Neuronal stem cell (in vitro differentiated cells): ENCODE data around the gene TTF2.

ENCODE experiments used
- DNase-seq: peaks from one replicate; pipeline ENCODE4 v3.0.0-alpha.2; 2013; ENCODE audit warnings: low spot score
- H2AFZ ChIP-seq: one replicate; pipeline ENCODE4 v1.6.1; 2013; ENCODE audit warnings: mild to moderate bottlenecking, low read length, inconsistent platforms
- H2AK5ac ChIP-seq: 2 replicates; pipeline ENCODE4 v1.6.1; 2013; ENCODE audit warnings: low read depth, mild to moderate bottlenecking, inconsistent platforms, low read length, moderate library complexity, mixed read lengths
- H2BK120ac ChIP-seq: 2 replicates; pipeline ENCODE4 v1.6.1; 2013; ENCODE audit warnings: low read depth, mild to moderate bottlenecking, inconsistent platforms, low read length, moderate library complexity, mixed read lengths
- H2BK12ac ChIP-seq: one replicate; pipeline ENCODE4 v1.6.1; 2013; ENCODE audit warnings: low read length, inconsistent platforms
- H2BK15ac ChIP-seq: 2 replicates; pipeline ENCODE4 v1.6.1; 2013; ENCODE audit warnings: mild to moderate bottlenecking, low read length, inconsistent platforms, mixed read lengths
- H2BK5ac ChIP-seq: one replicate; pipeline ENCODE4 v1.6.1; 2013; ENCODE audit warnings: inconsistent platforms, mild to moderate bottlenecking, low read length, moderate library complexity
- H3K14ac ChIP-seq: one replicate; pipeline ENCODE4 v1.6.1; 2013; ENCODE audit warnings: low read length, inconsistent platforms
- H3K18ac ChIP-seq: 2 replicates; pipeline ENCODE4 v1.6.1; 2013; ENCODE audit warnings: low read length, inconsistent platforms
- H3K23ac ChIP-seq: 2 replicates; pipeline ENCODE4 v1.6.1; 2013; ENCODE audit warnings: low read depth, mild to moderate bottlenecking, mixed read lengths, low read length, inconsistent platforms; ENCODE audit not compliant: poor library complexity
- H3K27ac ChIP-seq: replicated peaks from 3 replicates; pipeline ENCODE4 v1.5.1; 2013; ENCODE audit warnings: low read length, inconsistent platforms
- H3K27me3 ChIP-seq, 3 experiments: 2 replicates each; pipeline ENCODE4 v1.6.1; 2013; ENCODE audit warnings: low read length in 3 of 3, mild to moderate bottlenecking in 2 of 3, inconsistent platforms in 1 of 3, low read depth in 1 of 3, mixed read lengths in 1 of 3, moderate library complexity in 1 of 3; ENCODE audit not compliant: control insufficient read depth in 3 of 3, insufficient read depth in 3 of 3
- H3K36me3 ChIP-seq, 2 donors: replicated peaks in 1 of 2; 2 replicates each; pipeline ENCODE4 v1.6.1; 2013; ENCODE audit warnings: low read length in 2 of 2; ENCODE audit not compliant: control insufficient read depth in 2 of 2, insufficient read depth in 2 of 2
- H3K4ac ChIP-seq: 2 replicates; pipeline ENCODE4 v1.6.1; 2013; ENCODE audit warnings: inconsistent platforms, mild to moderate bottlenecking, low read length, moderate library complexity
- H3K4me1 ChIP-seq, 2 donors: 1 replicate in 1 of 2; 2 replicates in 1 of 2; pipeline ENCODE4 v1.6.1; 2013; ENCODE audit warnings: low read length in 2 of 2, low read depth in 1 of 2; ENCODE audit not compliant: control insufficient read depth in 2 of 2, insufficient read depth in 1 of 2
- H3K4me2 ChIP-seq: one replicate; pipeline ENCODE4 v1.6.1; 2013; ENCODE audit warnings: mild to moderate bottlenecking, low read length, inconsistent platforms; ENCODE audit not compliant: insufficient read depth, poor library complexity, severe bottlenecking
- H3K4me3 ChIP-seq, 2 donors: 2 replicates each; pipeline ENCODE4 v1.5.1; 2013; ENCODE audit warnings: low read length in 2 of 2, mild to moderate bottlenecking in 2 of 2, inconsistent platforms in 1 of 2, moderate library complexity in 1 of 2
- H3K79me1 ChIP-seq: one replicate; pipeline ENCODE4 v1.6.1; 2013; ENCODE audit warnings: low read depth, mild to moderate bottlenecking, inconsistent platforms, low read length, moderate library complexity
- H3K9ac ChIP-seq: one replicate; pipeline ENCODE4 v1.6.1; 2013; ENCODE audit warnings: mild to moderate bottlenecking, low read depth, low read length, inconsistent platforms; ENCODE audit not compliant: poor library complexity
- H3K9me3 ChIP-seq, 2 donors: replicated peaks in 1 of 2; 2 replicates each; pipeline versions ENCODE3 to v1.6.1; 2013; ENCODE audit warnings: low read length in 2 of 2, mild to moderate bottlenecking in 2 of 2, inconsistent platforms in 1 of 2, low read depth in 1 of 2, mixed read lengths in 1 of 2, moderate library complexity in 1 of 2; ENCODE audit not compliant: control insufficient read depth in 2 of 2, insufficient read depth in 1 of 2
- H4K8ac ChIP-seq: one replicate; pipeline ENCODE4 v1.6.1; 2013; ENCODE audit warnings: low read depth, mild to moderate bottlenecking, inconsistent platforms, low read length, moderate library complexity
- H4K91ac ChIP-seq: one replicate; pipeline ENCODE4 v1.6.1; 2013; ENCODE audit warnings: low read length, low read depth, mild to moderate bottlenecking, inconsistent platforms; ENCODE audit not compliant: poor library complexity
- WGBS, 2 donors: extraction: QIAGEN DNeasy Blood & Tissue Kit; methylation state at CpG; one replicate each; pipeline ENCODE4 v1.1.7; 2013; ENCODE audit warnings: missing lambda C conversion rate in 2 of 2, mixed read lengths in 1 of 2; ENCODE audit not compliant: insufficient read length in 2 of 2, insufficient replicate concordance in 1 of 2; ENCODE audit errors: extremely low coverage in 2 of 2; 5-methylcytosine and 5-hydroxymethylcytosine counted together

Gene TTF2

GRCh38 chr1:117120774-117121588 lies 60.9 kb downstream of the TTF2 start:
- peaks cover 12 to 30% of the 10 kb centered on the region in 2 donors for H3K36me3 ChIP-seq
- H3K4me2 ChIP-seq = peak overlapping the region; percentile 66
- H2BK5ac ChIP-seq = no peak overlapping the region
- no peak overlapping the region for H3K4ac ChIP-seq
- peak overlapping the region; percentile 83 to 92 for H3K4me3 ChIP-seq
- H3K27ac ChIP-seq = peak overlapping the region; percentile 97
- no peaks in the 10 kb centered on the region for H3K79me1 ChIP-seq
- H3K9me3 ChIP-seq = no peaks in the 10 kb centered on the region
- no peak overlapping the region for H2AK5ac ChIP-seq
- H2AFZ ChIP-seq = peak overlapping the region; percentile 98
- H2BK15ac ChIP-seq = no peak overlapping the region
- peak overlapping the region; percentile 40 for H3K18ac ChIP-seq
- no peak overlapping the region for H2BK12ac ChIP-seq
- H3K27me3 ChIP-seq = no peaks in the 10 kb centered on the region
- H4K8ac ChIP-seq = no peak overlapping the region
- H3K14ac ChIP-seq = no peak overlapping the region
- peaks cover 6 to 11% of the 10 kb centered on the region in 2 donors for H3K4me1 ChIP-seq
- H2BK120ac ChIP-seq = no peak overlapping the region
- WGBS, 2 donors = no CpG with 5 or more reads among the region's 29 CpGs
- no peak for DNase-seq
- no peak overlapping the region for H4K91ac ChIP-seq
- peak overlapping the region; percentile 52 for H3K23ac ChIP-seq
- H3K9ac ChIP-seq = peak overlapping the region; percentile 95

GRCh38 chr1:117121589-117122329 lies 61.6 kb downstream of the TTF2 start, which contains the start of gene TRIM45:
Gene TRIM45 (minus strand): TSS chr1:117121749. CDS start chr1:117121201, 548 bp downstream.
- H3K14ac ChIP-seq = peak within 1 kb of the TSS; percentile 42
- peak within 1 kb of the TSS; percentile 84 for H3K4me2 ChIP-seq
- peak within 1 kb of the TSS; percentile 84 for H2BK5ac ChIP-seq
- H2BK120ac ChIP-seq = no peak within 1 kb of the TSS
- H3K36me3 ChIP-seq = peaks cover 8 to 22% of the 10 kb centered on the region in 2 donors
- H2AFZ ChIP-seq = peak within 1 kb of the TSS; percentile 98
- peak; percentile 96 for DNase-seq
- no CpG with 5 or more reads among the region's 71 CpGs for WGBS, 2 donors
- H3K4ac ChIP-seq = peak within 1 kb of the TSS; percentile 7
- H3K79me1 ChIP-seq = no peaks in the 10 kb centered on the region
- peak within 1 kb of the TSS; percentile 83 to 92 for H3K4me3 ChIP-seq
- peak within 1 kb of the TSS; percentile 50 for H4K91ac ChIP-seq
- H3K23ac ChIP-seq = peak within 1 kb of the TSS; percentile 52
- no peak within 1 kb of the TSS for H2AK5ac ChIP-seq
- peaks cover 6 to 11% of the 10 kb centered on the region in 2 donors for H3K4me1 ChIP-seq
- peak within 1 kb of the TSS; percentile 45 for H2BK15ac ChIP-seq
- no peak within 1 kb of the TSS for H2BK12ac ChIP-seq
- peak within 1 kb of the TSS; percentile 97 for H3K27ac ChIP-seq
- no peak within 1 kb of the TSS for H4K8ac ChIP-seq
- peak within 1 kb of the TSS; percentile 98 for H3K18ac ChIP-seq
- peak within 1 kb of the TSS; percentile 95 for H3K9ac ChIP-seq
- H3K9me3 ChIP-seq = no peaks in the 10 kb centered on the region
- H3K27me3 ChIP-seq = no peaks in the 10 kb centered on the region

- Histone ChIP-seq H2BK120ac (no peak overlapping the region), H3K14ac (peak overlapping the region; percentile 42), H3K79me1 (no peaks in the 10 kb centered on the region), H2BK5ac (peak overlapping the region; percentile 84), H2BK12ac (no peak overlapping the region), H3K36me3 (peaks cover 8 to 15% of the 10 kb centered on the region in 2 donors), H3K9me3 (no peaks in the 10 kb centered on the region), H3K4ac (peak overlapping the region; percentile 7), H3K4me3 (peak overlapping the region; percentile 83 to 92), H2AFZ (peak overlapping the region; percentile 98), H3K27me3 (no peaks in the 10 kb centered on the region), H3K23ac (peak overlapping the region; percentile 52), H4K8ac (no peak overlapping the region), H3K4me2 (peak overlapping the region; percentile 84), H3K9ac (peak overlapping the region; percentile 84), H3K18ac (peak overlapping the region; percentile 98), H3K27ac (peak overlapping the region; percentile 97), H3K4me1 (peaks cover 6 to 11% of the 10 kb centered on the region in 2 donors), H2BK15ac (peak overlapping the region; percentile 45), H4K91ac (peak overlapping the region; percentile 50), H2AK5ac (no peak overlapping the region)
- WGBS, 2 donors = no CpG with 5 or more reads among the region's 32 CpGs
- peak; percentile 75 for DNase-seq
Observed at GRCh38 chr1:117122330-117123025, 62.4 kb downstream of the TTF2 start.
